ENCODE measurements around the gene FCMR.

Gene FCMR

DNA sequence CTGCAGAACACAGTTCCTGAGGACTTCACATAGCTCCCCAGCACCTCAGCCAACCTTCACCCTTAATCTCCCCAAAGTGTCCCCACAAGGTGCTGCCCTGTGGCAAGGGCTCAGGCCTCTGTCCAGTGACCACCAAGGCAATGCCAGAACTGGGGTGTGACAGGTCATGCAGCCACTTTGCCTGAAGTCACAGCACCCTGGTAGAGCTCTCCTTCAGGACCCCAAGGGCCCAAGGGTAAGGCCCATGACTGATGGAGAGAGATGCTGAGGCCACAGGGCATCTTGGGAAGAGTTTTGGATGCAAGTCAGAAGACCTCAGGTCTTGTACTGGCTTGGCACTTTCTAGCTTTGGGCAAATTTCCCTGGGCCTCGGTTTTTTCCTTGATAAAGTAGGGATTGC is 783 bp upstream of the FCMR start:
- no peak for DNase-seq

DNA sequence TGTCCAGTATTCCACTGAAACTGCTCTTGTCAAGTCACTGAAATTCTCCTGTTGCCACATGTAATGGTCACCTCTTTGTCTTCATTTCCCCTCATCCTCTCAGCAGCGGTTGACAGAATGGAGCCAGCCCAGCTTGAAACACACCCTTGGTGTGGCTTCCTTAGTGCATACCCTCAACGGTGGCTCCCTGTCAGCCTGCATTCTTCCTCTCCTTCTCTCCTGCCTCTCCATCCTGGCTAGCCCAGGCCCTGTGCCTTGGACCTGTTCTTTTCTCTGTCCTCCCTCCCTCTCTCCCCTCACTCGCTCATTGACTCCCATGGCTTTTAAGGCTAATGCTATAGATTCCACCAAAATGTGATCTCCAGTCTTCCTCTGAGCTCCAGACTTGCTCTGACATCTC is 3.7 kb downstream of the FCMR start:
- DNase-seq: no peak

DNA sequence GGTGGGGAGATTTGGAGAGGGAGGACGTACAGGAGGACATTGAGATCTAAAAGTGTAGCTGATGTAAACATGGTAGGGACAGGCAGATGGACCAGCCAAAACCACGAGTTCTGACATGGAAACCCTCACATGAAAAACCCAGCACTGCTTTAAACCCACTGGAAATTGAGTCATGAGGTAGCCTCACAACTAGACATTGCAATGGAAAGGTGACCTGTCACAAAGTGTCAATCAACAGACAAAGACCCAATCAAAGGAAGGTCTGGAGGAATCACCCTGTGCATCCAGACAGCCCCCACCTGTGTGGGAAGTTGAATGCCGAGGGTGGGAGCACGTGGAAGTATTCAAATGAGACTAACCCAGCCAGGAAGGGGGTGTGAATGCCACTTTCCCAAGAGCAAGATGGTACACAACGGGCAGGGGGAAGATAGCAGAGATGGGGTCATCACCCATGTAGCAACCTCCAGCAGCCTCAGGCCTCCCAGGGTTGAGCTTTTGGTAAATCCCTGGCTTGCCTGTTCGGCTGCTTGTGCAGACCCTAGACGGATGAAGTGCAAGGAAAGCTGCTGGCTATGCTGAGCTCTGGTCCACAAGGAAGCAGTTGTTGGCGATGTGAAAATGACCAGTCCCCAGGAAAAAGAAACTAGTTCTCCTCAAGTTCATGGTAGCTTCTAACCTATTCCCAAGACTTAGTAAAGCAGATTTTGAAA is 5.6 kb downstream of the FCMR start:
- DNase-seq: no peak

DNA sequence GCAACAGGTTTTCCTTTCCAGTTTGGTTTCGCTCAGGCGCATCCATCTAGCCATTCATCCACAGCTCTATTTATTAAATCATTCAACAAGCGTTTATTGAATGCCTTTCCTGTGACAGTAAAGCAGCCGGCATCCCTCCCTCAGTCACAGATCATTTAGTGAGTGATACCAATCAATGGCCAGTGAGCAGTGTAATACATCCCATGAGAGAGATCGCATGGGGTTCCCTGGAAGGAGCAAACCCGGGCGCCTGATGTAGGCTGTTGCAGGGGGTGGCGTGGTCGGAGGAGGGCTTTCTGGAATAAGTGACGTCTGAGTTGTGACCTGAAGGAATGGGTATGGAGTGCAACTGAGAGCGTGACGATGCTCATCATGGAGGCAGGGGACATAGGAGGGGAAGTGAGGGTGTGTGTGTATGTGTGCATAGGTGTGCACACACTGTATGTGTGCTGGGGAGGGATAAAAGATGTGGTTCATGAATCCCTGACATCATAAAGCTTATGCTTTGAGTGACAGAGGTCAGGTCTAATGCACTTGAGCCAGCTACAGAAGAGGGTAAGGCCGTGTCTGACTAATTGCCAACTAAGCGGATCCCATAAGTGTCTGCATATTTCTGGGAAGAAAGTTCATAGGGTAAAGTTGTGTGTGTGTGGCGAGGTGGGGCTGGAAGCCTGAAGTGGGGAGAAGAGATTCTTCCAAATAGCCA is 6.6 kb downstream of the FCMR start:
- no peak for DNase-seq

DNA sequence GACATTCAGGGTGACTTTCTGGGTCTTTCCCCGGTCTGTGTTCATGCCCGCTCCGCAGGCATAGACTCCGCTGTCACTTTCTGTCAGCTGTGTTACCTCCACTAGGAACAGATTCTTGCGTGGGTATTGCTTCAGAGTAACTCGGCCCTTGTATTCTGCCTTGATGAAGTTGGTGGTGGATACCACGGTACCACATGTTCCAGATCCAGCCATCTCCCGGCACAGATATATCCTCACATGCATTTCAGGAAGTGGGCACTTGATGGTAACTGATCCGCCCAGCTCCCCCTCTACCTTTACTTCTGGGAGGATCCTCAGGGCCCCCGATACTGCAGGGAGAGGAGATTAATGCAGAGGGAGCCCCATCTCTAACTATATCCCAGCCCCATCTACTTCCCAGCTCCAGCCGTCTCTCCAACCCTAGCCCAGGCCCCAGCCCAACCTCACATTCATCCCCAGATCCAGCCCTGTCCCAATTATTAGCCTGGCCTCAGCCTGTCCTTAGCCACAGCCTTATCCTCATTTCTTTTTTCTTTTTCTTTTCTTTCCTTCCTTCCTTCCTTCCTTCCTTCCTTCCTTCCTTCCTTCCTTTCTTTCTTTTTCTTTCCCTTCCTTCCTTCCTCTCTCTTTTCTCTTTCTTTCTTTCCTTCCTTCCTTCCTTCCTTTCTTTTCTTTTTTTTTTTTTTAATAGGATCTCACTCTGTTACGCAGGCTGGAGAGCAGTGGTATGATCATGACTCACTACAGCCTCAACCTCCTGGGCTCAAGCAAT is 7.8 kb downstream of the FCMR start:
- no peak for DNase-seq

DNA sequence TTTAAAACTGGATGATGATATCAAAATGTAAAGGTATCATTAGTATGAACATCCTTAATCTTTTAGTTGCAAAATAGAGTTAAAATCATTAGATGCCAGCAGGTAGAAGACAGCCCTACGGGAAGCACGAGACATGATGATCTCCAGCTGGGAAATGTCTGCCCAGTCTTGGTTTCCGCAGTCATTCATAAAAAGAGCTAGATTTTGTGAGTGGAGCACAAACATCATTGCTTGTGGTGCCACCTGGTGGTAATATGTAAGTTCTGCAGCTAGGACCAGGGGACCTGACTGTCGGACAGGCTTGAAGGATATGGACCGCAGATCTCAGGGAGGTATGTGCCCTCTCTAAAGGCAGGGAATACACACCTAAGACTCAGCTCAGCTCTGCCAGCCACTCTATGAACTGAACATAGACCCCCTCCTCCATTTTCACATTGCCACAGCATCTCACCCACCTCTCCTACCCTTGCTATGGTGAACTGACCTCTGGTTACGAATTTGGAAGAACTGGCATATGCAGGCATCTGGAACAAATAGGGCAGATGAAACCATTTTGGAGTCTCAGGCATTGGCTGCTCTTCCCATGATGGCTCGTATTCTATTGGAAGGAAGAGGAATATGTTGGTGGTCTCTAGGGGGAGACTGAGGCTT is 9.2 kb downstream of the FCMR start:
- DNase-seq: peak; percentile 93

DNA sequence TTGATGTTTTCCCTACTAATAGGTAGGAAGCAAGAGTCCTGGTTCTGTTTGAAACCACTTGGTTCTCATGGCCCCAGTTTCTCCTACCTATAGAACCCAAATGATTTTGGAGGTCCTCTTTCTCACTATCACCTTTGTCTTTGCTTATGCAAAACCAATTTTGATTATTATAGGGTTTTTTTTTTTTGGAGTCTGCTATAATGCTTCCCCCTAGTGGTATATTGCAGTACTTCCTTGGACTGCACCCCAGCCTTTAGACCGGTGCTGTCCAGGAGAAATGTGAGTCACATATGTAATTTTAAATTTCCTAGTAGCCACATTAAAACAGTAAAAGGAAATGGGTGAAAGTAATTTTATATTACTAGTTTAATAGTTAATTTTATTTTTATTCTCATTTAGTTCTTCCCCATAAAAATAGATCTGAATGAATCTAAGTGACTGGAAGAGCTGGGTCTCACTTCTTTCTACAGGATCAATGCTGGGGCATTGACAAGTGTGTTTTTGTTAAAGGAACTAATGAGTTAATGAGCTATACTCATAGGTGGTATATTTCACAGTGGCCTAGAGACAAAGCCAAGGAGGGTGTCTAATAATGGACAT is 10.6 kb downstream of the FCMR start:
- peak; percentile 71 for DNase-seq

DNA sequence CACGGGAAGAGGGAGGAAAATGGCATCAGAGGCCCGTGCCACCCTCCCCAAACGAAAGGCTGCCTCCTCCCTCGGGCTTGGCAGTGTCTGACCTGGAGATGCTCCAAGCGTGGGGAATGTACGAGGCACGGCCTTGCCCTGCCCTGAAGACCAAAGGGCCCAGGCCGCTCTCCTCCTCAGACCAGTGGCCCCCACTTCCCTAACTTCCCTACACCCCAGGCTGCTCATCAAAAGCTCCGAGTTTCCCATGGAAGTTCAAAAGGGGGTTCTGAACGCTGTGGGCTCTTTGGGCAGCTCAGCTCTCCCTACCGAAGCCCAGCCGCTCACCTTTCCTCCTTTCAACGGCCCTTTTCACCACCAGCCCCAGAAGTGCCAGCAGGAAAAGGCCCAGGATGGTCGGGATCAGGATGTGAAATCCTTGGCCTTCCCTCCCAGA is 11.8 kb downstream of the FCMR start:
- DNase-seq: no peak

DNA sequence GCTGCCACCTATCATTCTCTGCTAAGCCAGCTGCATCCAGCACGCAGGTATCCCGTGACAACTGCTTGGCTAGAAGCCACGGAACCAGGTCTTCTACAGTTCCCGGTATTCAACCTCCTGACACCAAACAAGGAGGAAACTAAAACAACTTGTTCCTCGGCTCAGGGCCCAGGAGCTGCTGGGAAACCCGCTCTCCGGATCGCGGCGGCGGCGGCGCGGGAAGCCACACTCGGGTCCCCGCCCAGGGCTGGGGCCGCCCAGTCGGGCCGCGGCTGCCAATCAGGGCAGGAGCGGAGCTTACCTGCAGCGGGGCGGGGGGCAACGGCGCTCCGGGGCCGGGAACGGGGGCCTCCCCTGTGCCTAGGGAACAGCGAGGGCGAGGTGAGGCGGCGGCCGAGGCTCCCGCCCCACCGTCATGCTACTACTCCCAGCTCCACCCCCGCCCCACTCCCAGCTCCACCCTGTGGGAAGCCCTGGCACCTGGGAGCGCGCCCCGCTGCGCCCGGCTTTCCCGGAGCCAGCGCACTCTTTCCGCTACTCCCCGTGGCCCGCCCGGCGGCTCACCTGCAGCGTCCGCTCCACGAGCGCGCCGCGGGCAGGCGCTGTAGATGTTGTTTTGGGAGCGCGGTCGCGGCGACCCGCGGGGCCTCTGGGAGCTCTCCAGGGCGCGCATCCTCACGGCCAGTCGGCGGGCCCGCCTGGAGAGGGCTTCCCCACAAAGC is 12.4 kb downstream of the FCMR start:
- DNase-seq: peak; percentile 92

DNA sequence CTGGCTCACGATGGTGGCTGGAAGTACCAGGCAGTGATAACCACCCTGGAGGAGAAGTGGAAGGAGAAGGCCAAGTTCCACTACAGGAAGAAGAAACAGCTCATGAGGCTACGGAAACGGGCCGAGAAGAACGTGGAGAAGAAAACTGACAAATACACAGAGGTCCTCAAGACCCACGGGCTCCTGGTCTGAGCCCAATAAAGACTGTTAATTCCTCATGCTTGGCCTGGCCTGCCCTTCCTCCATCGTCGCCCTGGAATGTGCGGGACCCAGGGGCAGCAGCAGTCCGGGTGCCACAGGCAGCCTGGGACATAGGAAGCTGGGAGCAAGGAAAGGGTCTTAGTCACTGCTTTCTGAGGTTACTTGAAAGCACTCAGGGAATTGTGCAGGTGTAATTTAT is 13.7 kb downstream of the FCMR start:
- no peak for DNase-seq

DNA sequence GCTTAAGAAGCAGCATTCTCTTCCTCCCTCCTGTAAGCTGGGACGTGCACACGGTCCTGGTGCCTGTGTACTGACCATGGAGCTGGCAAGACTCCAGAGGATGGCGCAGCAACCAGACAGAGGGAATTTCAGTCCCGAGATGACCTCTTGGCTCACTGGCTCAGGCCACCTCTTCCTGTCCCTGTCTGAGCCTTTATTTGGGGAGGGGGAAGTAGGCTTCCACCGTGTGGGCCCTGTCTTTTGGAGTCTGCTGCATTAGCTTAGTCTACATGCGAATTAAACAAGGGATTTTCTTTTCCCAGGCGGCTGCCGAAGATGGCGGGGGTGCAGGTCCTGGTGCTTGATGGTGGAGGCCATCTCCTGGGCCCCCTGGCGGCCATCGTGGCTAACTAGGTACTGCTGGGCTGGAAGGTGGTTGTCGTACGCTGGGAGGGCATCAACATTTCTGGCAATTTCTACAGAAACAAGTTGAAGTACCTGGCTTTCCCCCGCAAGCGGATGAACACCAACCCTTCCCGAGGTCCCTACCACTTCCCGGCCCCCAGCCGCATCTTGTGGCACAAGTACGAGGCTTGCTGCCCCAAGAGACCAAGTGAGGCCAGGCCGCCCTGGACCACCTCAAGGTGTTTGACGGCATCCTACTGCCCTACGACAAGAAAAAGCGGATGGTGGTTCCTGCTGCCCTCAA is 14.3 kb downstream of the FCMR start:
- no peak for DNase-seq

DNA sequence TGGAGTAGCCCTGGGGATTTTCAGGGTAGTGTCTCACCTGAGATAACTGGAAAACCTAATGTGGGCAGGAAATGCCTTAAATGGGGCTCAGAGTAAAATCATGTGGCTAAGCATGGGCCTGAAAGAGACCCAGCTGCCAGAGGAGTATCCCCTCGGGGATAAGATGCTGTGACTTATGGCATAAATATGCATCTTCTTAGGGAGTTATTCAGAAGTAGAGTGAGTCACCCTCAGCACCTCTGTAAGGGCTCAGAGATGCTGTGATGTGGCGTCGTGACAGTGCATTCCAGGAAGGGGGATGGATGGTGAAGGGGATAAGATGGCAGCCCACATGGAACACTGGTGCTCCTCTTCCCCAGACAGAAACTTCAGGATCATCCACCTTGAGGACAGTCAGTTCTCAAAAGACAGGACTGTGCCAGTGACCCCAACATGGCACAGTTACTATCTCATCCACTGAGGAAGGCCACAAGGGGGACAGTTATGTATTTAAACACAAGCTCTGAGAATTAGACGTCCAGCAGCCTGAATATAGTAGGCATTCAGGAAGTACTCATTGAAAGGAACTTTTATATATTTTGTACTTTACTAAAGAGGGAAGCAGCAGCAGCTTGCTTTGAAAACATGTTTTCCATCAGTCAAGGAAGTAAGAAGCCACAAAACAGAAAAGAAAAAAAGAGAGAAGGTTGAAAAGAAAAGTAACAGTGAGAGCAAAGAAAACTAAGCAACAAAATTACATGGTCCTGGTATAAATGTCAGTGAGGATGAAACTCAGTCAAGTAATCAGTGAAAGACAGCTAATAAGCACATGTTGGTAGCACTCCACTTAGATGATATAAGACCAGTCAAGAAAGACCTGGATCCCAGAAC is 16.2 kb downstream of the FCMR start:
- DNase-seq: no peak

DNA sequence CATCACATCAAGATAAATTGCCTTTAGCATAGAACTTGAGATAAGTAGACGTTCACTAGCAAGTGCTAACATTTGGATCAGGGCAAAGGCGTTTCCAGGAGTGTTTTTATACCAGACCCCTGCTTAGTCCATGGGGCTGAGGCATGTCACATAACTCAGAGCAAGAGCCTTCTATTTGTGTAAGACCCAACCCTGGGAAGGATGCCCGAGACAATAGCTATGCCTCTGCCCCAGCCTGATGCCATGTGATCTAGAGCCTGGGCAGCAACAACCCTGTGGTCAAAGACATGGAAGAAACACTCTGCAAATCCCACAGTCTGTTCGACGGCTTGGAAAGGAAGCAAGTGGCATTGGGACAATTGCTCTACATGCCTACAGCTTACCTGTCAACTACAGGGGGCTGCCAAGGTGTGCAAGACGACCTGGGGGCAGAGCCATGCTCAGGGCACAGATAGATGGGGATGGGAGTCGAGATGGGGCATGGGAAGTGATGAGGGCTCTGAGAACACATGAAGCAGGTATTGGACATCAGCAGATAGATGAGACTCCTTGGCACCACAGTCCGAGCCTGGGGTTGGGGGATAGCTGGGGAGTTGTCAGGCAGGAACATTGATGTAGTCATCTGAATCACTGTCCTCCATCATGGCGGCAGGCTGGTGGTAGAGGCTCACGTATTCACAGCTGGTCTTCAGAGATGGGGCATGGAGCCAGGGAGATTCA is 17.2 kb downstream of the FCMR start:
- no peak for DNase-seq

DNA sequence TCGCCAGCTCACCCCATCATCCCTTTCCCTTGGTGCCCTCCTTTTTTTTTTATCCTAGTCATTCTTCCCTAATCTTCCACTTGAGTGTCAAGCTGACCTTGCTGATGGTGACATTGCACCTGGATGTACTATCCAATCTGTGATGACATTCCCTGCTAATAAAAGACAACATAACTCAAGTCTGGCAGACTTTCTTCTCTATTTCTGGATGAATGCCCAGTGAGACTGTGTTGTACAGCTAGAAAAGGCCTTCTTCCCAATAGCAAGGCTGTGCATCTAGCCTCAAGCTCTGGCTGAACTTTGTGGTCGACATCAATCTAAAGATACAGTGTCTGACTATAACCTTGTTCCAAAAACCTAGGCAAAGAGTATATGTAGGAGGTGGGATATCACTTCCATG is 18.1 kb downstream of the FCMR start:
- DNase-seq: no peak

DNA sequence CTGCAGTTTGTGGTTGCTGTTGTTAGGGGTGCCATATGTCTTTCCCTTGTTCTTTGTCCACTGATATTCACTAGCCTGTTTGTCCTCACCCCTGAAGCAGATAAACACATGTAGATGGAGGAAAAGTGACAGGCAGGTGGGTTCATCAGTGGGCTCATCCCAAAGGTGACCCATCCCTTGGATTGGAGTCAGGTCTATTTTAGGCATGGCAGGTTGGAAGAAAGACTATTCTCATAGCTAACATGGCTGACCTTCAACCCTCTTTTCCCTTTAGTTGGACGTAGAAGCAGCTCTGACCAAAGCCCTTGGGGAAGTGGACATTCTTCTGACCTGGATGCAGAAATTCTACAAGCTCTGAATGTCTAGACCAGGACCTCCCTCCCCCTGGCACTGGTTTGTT is 19.0 kb downstream of the FCMR start:
- DNase-seq: no peak

DNA sequence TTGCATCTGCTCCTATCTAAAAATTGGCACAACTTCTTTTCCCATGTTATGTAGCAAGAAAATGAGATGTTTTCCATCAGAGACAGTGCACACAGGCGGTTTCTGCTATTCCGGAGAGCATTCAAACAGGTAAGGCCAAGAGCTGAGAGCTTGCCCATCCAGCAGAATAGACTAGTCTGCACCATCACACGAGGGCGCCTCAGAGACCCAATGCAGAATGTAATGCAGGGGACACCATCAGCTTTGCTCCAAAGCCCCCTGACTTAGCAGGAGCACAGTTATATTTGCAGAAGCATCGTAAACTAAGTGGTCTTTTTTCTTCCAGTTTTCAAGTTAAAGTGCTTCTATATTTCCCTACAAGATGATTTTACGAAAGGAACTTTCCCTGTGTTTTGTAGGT is 19.8 kb downstream of the FCMR start:
- no peak for DNase-seq

DNA sequence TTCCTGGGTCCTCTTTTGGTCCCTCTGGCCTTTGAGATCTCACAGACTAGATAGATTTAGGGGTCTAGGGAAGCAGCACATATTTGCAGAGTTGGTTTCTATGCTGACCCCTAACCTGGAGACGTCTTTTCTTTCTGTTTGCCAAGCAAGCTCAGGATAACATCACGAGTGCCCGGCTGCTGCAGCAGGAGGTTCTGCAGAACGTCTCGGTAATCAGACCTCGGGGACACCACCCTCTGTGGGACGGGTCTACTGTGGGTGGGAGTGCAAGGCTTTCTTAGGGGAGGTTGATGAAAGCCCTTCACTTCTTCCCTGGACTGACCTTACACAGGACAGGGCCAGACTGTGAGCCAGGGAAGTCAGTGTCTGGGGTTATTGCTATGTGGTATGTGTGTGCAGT is 21.6 kb downstream of the FCMR start:
- DNase-seq: no peak

DNA sequence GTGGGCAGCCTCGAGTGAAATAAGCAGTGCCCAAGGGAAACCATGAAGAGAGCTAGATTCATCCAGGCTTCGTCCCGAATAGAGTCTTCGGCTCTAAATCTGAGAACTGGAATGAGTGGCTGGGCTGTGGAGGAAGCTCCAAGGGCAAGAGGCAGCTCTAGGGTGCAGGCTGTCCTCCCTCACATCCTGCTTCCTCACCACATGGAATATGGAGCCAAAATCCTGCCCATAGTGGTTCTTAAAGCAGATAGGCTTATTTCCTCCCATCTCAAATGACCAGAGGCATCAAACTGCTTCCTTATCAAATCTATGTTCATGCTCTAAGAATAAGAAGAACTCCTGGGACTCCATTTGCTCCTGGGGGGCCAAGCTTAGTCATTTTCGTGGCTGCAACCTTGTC is 22.0 kb downstream of the FCMR start:
- DNase-seq: no peak

DNA sequence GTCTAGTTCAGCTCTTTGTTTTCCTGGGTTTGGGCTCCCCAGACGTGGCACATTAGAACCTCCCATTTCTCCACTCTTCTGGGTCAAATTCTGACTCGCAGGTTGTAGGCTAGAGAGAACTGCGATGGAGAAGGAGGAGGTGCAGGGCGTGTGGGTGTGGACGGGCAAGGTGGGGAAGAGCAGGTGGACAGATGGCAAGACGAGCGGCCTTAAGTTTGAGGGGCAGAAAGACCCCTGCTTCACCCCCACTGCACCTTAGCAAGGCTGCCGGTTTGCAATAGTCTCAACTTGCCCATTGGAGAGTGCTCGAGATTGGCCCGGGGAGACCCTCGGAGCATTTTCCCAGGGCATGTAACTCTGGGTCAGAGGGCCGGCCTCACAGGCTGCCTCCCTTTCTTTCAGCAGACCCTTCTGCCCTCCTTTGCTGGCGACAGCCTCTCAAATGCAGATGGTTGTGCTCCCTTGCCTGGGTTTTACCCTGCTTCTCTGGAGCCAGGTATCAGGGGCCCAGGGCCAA is 22.8 kb downstream of the FCMR start:
- no peak for DNase-seq

Data from NCI-H69 (cell line).